Daoy (cell line): Measurements from ENCODE around the gene TSPEAR. TPM values are rescaled to one million over a fixed set of nuclear protein-coding genes. Genes with fewer than 3 reads are reported as not detected.
A peak's percentile ranks its signal among the peaks of the same experiment; 100 is the strongest.

Source experiments
- DNase-seq: peaks from one replicate; pipeline ENCODE4 v3.0.0-alpha.2; 2015; ENCODE audit warnings: low read depth
- total RNA-seq: library from RNA; depleted of rRNA; stranded (reverse); fragments of >200 nt; shearing (Covaris generic); gene quantifications from 2 replicates; pipeline ENCODE4 v1.2.3, GENCODE V29; 2014

Gene TSPEAR
- total RNA-seq, 1 experiment from 2014 or later: not detected

GRCh38 chr21:44516342-44516741, 195.0 kb downstream of the TSPEAR start:
- DNase-seq: no peak

GRCh38 chr21:44515359-44516165, 195.8 kb downstream of the TSPEAR start:
- no peak for DNase-seq

- no peak for DNase-seq
These were observed 196.5 kb downstream of the TSPEAR start for GRCh38 chr21:44514746-44515358.

GRCh38 chr21:44514218-44514520, 197.2 kb downstream of the TSPEAR start:
- DNase-seq: no peak

- DNase-seq: peak; percentile 34
These were observed 197.8 kb downstream of the TSPEAR start for GRCh38 chr21:44513389-44514217.

- DNase-seq: no peak
These were observed 198.6 kb downstream of the TSPEAR start for GRCh38 chr21:44512496-44513388.

- DNase-seq: no peak
These were observed 199.5 kb downstream of the TSPEAR start for GRCh38 chr21:44511938-44512275.

- DNase-seq: no peak
These were observed 200.0 kb downstream of the TSPEAR start for GRCh38 chr21:44511219-44511937.

GRCh38 chr21:44510508-44511218, 200.7 kb downstream of the TSPEAR start:
- peak; percentile 79 for DNase-seq

- no peak for DNase-seq
These were observed 201.3 kb downstream of the TSPEAR start for GRCh38 chr21:44510109-44510507.

GRCh38 chr21:44509539-44509938, 201.8 kb downstream of the TSPEAR start:
- peak; percentile 71 for DNase-seq

- DNase-seq: no peak
These were observed 202.5 kb downstream of the TSPEAR start for GRCh38 chr21:44508711-44509445.

GRCh38 chr21:44508426-44508710, 203.0 kb downstream of the TSPEAR start:
- DNase-seq: no peak

- no peak for DNase-seq
These were observed 203.5 kb downstream of the TSPEAR start for GRCh38 chr21:44507673-44508425.

GRCh38 chr21:44506279-44507255, 204.8 kb downstream of the TSPEAR start:
- DNase-seq: no peak

GRCh38 chr21:44505673-44506278, 205.6 kb downstream of the TSPEAR start:
- no peak for DNase-seq

GRCh38 chr21:44503901-44504399, 207.4 kb downstream of the TSPEAR start:
- no peak for DNase-seq
